ENCODE data around the gene RBFOX1. TPM values are rescaled to one million over a fixed set of nuclear protein-coding genes. Genes with fewer than 3 reads are reported as not detected.

Gene RBFOX1
- total RNA-seq, 2 donors from 2014 or later, result 9.2 to 11.2 TPM

DNA sequence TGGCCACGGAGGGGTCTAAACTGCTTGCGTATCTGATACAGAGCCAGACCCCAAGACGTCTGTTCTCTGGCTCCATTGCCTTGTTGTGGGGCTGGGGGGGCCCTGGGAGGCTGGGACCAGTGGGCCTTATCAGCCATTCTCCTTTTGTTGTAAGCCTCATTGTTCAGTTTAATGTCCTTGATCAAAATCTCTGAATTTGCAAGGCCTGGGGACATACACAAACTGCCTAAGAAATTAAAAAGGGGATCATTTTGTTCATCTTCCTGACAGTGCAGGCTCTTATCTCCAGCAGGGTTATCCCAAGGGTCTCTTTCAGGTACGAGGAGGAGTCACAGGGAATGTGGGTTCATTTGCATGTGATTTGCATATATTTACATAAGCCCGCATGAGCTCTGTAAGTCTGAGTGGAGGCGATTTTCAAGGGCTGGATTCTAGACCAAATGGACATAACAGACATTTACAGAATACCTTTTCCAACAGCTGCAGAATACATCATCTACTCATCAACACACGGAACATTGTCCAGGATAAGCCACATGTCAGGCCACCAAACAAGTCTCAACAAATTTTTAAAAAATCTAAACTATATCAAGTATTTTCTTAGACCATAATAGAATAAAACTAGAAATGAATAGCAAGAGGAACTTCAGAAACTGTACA is 269.8 kb downstream of the RBFOX1 start:
- intact Hi-C loops (cut with DNase I, micrococcal nuclease), result no loop called here
- ATAC-seq (no peak), DNase-seq (no peak)

DNA sequence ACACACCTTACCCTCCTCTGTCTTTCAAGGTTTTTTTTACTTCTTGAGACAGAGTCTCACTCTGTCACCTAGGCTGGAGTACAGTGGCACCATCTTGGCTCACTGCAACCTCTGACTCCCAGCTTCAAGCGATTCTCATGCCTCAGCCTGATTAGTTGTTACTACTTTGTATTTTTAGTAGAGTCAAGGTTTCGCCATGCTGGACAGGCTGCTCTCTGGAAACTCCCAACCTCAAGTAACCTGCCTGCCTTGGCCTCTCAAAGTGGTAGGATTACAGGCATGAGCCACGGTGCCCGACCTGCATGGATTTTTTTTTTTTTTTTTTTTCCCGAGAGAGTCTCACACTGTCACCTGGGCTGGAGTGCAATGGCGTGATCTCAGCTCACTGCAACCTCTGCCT is 273.2 kb downstream of the RBFOX1 start:
- DNase-seq (no peak), ATAC-seq (no peak)
- intact Hi-C loops (cut with DNase I, micrococcal nuclease), result no loop called here

DNA sequence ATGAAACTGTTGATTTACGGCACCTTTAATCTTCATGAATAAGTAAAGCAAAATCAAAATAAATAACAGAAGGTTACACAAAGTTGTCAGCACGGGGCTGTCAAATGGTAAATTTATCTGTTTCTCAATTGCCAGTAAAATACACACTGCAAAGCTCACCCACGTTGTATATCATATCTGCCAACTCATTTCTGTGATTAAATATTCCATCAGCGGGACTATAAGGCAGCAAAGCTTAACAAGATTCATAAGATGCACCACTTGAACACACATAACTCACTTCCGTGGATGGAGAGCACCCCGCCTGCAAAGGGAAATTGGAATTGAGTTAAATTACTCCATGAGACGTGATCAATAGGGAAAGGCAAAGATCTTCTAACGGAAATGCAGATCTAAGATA is 280.0 kb downstream of the RBFOX1 start:
- ATAC-seq (no peak), DNase-seq (no peak)
- intact Hi-C loops (cut with DNase I, micrococcal nuclease), result no loop called here

DNA sequence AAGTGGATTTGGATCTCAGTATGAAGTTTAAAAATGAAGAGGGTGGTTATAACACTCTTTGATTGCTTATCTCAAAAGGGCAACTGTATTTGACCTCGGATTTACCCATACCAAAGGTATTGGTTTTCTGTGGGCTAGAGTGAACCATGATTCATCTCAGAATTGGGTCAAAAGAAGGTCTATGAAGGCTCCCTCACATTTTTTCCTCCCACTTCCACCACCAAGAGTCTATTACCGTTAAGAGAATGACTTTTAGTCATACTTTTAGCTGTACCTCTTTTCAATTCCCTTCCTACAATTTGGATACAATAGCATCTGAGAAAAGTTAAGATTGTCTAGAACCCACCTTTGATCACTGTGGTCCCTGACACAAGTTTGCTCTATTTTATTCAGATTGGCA is 280.9 kb downstream of the RBFOX1 start:
- intact Hi-C loops (cut with DNase I, micrococcal nuclease), result no loop called here
- DNase-seq (no peak), ATAC-seq (no peak)

DNA sequence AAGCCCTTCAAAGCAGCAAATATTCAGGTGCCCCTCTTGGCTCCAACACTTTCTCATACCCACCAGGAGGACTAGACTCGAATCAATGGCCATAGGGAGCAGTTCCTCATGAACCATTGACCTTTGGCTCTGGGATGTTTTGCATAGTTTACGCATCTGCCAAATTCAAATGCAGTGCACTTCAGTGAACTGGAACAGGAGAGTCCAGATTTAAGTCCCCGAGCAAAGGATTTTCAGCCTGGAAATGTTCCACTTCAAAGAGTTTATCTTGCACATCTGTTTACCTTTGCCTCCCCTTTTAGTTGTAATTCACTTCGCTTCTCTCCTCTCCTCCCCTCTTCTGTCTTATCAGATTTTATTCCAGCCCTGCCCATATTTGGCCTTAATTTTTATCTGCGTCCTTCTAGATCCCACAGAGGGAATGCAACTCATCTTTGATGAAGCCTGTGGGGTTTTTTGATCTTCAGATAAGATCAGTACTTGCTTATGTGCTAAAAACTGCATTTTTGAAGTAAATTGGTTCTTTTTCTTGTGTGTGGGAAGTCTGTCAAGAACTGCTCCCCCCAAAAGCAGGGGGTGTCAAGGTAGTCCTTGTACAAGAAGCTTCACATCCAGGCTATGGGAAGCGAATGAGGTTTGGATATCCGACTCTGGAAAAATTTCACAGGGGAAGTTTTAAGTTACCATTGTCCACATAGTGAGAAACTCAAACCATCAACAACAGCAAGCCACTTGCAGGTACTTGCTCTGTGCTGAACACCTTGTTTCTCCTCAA is 281.6 kb downstream of the RBFOX1 start:
- no peak for DNase-seq
- intact Hi-C loops (cut with DNase I, micrococcal nuclease), result no loop called here
- ATAC-seq, result no peak

DNA sequence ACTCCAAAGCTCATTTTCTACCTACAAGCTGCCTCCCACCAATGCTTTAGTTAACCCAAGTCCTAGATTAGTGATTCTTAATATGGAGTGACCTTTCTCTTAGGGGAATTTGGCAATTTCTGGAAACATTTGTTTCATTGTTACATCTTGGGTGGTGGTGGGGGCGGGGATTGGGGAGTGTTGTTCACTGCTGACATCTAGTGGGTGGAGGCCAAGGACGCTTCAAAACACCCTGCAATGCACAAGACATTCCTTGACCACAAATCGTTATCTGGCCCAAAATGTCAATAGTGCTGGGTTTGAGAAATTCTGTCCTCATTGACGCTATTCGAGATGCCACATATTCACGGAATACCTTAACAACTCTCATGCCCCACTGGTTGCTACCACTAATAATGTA is 282.9 kb downstream of the RBFOX1 start:
- DNase-seq (no peak), ATAC-seq (no peak)
- intact Hi-C loops (cut with DNase I, micrococcal nuclease), result no loop called here

DNA sequence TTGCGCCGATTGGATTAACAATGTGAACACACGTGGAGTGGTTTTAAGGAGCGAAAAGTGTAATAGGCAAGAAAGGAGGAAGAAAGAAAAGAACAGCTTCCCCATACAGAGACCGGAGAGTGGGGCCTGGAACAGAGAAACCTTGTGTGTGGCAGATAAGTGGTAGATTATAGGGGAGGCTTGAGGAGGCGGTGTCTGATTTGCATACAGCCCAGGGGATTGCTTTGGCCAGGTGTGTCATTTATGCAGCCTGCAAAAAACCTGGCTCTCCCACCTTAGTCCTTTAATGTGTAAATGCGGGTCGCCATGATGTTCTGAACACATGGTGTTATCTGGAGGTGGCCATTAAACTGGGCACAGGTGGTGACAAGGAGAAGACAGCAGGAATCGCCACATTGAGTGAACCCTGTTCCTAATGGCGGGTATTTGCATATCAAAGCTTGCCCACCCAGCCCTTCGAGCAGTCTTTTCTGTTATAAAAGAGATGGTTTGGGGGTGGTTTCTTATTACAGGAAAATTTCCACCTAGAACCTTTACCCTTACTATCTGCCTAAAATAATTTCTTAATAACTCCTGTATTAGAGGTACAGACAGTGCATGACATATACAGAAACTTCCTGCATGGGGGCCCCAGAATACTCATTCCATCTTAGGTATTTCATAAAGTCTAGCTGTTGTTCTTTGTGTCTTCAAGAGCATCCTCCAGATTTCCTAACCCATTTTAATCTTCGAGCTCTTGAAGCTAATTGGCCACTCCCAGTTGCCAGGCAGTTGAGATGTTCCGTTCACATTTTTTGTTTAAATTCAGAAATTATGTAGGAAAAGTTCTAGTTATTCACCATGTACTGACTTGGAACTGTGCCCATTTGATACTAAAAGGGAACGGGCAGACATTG is 292.5 kb downstream of the RBFOX1 start:
- ATAC-seq (no peak), DNase-seq (no peak)
- intact Hi-C loops (cut with DNase I, micrococcal nuclease), result no loop called here

DNA sequence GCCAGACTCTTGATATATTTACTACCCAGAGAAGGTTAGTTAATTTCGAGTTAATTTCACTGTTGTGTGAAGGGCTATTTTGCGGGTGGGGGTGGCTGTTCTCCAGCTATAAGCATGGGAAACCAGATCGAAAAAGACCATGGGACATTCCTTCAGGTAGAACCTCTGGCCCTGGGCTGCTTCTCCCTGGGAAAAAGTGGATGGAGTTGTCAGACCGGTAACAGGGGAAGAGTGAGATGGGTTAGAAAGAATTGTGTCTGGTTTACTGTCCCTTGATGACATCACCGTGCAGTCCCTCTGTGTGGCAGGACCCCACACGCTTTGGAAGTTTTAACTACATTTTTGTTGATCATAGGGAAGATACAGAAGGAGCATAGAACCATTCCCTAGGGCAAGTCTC is 296.3 kb downstream of the RBFOX1 start:
- intact Hi-C loops (cut with DNase I, micrococcal nuclease), result no loop called here
- DNase-seq, result no peak
- no peak for ATAC-seq

DNA sequence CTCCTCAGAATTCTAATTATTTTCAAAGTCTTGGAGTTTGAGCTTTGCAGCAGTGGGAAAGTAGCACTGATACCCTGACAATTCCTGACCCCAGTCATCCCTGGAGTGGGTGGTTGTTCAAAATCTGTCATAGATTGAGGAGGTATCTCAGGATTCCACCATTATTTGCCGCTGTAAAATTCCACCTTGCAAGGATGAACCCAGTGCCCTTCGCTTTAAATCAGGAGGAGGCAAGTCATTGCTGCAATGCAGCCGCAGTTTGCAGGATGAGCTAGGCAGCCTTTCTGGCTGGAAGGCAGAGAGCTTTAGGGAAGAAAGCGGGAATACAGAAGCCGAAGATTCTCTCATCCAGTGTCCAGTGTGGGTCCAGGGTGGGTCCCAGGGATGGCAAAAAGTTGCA is 296.9 kb downstream of the RBFOX1 start:
- no peak for DNase-seq
- ATAC-seq, result no peak
- intact Hi-C loops (cut with DNase I, micrococcal nuclease), result no loop called here

DNA sequence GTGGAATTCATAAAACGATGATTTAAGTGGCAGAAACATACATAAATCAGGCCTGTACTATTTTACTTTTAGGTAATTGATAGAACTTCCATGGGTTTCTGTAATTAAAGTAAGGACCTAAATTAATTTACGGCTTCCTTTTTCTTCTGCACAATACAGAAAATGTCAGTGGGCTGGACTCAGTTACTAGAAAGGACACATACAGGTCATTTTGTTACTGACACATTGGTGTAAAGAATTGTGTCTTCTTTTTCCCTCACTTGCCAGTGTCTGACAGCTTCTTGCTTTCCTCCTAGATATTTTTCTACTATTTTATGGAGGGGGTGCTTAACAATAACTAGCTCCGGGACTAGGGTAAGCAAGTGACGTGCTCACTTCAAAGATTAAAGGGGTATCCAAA is 304.8 kb downstream of the RBFOX1 start:
- ATAC-seq (no peak), DNase-seq (no peak)
- intact Hi-C loops (cut with DNase I, micrococcal nuclease), result no loop called here

DNA sequence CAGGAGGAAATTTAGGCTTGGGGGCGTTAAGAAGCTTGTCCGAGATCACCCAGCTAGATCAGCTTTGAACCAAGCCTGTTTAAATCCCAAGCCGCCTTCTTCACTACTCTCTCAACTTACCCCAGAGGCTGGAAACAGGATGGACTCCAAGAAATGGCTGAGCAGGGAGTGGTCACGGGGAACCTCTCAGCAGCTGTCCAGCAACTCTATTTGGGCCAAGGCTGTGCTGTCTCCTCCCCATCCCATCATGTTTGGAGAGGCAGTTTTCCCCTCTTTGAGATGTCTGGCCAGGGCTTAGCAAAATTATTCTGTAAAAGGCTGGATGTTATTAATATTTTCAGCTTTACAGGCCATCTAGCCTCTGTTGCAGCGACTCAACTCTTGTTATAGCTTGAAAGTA is 305.7 kb downstream of the RBFOX1 start:
- intact Hi-C loops (cut with DNase I, micrococcal nuclease), result no loop called here
- ATAC-seq, result no peak
- DNase-seq, result no peak

DNA sequence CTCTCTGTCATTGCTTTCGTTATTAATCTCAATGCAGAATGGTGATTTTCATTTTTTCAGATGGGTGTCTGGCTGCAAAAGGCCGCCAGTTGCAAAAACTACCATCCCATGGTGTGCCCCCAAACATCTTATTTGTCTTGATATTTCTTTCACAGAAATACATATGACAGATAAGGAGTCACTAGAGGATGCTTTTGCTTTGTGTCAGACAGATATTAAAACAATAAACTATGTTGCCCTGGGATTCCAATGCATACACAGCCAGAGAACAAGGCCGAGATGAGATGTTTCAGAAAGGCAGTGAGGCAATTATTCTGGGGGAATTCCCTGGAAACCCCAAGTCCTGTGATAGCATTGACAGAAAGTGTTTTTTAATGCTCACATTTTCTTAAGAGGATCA is 307.7 kb downstream of the RBFOX1 start:
- no peak for DNase-seq
- intact Hi-C loops (cut with DNase I, micrococcal nuclease), result no loop called here
- no peak for ATAC-seq

DNA sequence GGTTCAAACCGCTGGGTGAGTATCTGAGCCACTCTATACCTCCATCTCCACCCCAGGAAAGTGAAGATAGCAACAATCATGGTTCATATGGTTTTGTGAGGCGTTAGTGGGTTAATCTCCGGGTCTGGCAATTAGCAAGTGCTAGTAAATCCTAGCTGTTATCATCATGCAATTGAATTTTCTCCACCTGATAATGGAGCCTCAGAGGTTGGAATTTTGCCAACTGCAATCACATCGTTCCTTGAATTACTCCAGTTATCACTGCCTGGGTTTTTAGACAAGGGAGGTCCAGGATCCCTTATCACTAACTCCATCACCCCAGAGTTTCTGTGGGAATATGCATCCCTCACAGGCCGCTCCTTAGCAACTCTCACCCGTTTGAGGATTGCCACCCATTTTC is 311.5 kb downstream of the RBFOX1 start:
- intact Hi-C loops (cut with DNase I, micrococcal nuclease), result no loop called here
- DNase-seq, result no peak
- ATAC-seq, result no peak

DNA sequence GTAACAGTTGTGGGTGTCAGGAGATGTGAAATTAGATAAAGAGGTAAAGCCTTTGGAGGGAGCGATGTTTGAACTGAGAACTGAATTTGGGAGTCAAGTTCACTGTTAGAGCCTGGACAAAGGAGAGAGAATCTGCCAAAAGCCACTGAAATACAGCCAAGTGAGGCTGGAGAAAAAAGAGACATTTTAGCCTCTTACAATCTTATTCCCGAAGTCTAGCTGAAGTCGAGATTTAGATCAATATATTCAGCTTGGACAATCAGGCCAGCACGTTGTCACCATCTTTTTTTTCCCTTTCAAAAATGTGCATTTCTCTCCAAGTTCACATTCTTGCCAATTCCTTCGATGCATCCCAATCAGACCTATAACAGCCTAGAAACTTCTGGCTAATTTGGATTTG is 312.2 kb downstream of the RBFOX1 start:
- no peak for DNase-seq
- intact Hi-C loops (cut with DNase I, micrococcal nuclease), result no loop called here
- no peak for ATAC-seq

DNA sequence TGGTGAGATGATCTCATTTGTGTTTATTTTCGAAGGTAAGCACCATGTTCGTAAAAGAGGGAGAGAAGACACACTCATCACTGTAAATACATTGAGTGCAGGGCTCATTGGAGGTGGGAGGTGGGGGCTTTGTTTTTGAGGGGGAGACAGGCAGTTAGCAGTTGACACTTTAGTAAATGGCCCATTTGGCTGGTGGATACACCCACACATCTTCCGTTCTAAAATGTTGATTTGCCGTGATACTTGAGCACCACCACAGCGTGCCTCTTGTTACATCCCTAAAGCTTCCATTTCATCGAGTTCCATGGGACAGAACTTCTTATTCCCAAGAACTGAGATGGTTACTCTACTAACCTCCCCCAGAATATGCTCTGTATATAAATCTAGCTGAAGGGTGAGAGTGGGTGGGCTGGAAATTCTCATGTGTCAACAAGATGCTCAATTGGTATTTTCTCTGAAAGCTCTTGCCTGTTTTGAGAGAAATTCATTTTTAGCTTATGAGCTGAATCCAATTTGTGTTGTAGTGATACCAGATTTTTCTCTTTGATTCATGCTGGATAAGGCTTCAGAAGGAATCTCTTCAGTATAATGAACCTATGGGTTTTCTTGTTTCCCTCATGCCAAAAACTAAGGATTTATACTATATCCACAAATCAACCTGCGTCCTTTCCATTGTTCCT is 314.3 kb downstream of the RBFOX1 start:
- ATAC-seq (no peak), DNase-seq (no peak)
- intact Hi-C loops (cut with DNase I, micrococcal nuclease), result no loop called here

DNA sequence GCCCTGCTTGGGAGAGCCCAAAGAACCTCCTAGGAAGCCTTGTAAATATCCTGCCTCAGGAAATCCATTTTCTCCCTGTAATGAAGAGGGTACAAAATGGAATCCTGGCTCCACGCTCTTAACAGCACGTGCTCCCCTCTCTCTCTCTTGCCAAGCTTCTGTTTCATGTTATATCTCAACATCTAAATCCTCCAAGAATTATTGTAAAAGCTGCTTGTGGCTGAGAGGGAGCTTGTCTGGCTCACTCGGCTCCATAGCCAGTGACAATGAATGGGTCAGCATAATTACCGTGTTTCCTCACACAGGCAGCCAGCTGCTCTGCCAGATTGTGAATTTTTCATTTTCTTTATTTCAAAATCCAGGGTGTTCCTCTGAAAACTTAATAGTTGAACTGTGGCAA is 317.8 kb downstream of the RBFOX1 start:
- no peak for DNase-seq
- intact Hi-C loops (cut with DNase I, micrococcal nuclease), result no loop called here
- ATAC-seq, result no peak

DNA sequence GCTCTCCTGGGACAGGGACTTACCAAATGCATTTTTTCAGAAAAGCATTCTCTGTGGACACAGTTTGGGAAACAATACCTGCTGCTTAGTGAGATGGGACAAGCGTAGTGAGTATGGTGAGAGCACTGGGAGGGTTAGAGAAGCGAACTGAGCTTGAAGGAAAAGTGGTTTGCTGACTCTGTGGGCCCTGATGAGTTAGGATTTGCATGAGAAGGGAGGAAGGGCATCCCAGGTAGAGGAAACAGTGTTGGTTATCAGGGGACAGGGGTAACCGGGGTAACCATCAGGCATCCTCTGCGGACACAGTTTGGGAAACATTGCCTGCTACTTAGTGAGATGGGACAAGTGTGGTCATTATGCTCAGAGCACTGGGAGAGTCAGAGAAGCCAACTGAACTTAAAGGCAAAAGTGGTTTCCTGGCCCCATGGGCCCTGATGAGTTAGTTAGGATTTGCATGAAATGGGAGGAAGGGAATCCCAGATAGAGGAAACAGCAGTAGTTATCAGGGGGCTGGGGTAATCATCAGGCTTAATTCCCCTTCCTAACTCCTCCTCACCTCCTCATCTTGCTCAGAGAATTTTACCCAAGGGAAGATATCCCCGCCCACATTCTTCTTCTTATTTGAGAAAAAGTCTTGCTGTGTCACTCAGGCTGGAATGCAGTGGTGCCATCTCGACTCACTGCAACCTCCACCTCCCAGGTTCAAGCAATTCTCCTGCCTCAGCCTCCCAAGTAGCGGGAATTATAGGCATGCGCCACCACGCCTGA is 319.3 kb downstream of the RBFOX1 start:
- ATAC-seq (no peak), DNase-seq (no peak)
- intact Hi-C loops (cut with DNase I, micrococcal nuclease), result no loop called here

DNA sequence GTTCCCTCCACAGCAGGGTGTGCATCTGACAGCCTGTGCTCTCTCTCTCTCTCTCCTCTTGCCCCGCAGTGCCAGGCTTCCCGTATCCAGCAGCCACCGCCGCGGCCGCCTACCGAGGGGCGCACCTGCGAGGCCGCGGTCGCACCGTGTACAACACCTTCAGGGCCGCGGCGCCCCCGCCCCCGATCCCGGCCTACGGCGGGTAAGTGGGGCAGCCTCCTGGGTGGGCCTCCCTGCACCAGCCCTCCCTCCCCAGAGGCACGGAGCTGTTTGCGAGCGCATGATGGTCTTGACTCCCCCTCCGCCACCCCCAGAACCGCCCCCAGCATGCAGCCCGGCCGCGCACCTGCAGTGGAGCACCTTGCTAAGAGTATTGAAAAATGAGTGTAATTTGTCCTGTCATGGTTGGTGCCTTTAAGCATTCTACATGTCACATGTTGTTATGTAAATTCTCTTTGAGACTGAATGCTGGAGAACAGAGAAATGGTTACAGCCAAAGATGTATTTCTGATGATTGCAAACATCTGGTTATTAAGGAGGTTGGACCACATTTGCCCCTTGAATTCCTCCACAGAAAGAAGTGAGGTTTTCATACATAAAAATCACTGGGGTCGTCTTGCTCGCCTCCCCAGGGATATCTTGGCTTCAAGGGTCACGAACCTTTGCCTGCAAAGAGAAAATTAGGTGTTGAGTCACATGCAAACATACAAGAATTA is 321.3 kb downstream of the RBFOX1 start:
- DNase-seq (no peak), ATAC-seq (no peak)
- intact Hi-C loops (cut with DNase I, micrococcal nuclease), result no loop called here
